Measurements from ENCODE around the gene DLGAP1.

DNA sequence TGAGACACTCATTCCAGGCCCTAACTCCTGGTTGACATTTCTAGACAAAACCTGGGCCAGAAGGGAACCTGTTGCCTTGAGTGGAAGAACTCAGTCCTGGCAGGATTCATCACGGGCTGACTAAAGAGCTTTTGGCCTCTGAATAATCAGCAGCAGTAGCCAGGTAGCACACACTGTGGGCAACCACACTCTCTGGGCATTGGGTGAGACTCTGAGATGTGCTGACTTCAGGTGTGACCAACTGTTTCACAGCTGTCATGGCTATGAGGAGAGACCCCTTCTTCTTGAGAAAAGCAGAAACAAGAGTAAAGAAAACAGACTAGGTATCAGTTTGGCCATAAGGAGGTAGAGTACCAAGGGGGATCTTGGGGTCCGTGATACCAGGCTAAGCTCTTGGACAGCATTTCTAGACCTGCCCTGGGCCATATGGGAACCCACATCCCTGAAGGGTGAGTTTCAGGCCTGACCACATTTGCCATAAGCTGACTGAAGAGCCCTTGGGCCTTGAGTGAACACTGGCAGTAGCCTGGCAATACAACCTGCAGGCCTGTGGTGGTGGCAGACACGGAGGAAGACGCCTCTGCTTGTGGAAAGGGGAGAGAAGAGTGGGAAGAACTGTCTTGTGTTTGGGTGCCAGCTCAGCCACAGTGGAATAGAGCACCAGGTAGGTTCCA, 230.9 kb downstream of the DLGAP1 start:
- TF ChIP-seq, protein P1, sequence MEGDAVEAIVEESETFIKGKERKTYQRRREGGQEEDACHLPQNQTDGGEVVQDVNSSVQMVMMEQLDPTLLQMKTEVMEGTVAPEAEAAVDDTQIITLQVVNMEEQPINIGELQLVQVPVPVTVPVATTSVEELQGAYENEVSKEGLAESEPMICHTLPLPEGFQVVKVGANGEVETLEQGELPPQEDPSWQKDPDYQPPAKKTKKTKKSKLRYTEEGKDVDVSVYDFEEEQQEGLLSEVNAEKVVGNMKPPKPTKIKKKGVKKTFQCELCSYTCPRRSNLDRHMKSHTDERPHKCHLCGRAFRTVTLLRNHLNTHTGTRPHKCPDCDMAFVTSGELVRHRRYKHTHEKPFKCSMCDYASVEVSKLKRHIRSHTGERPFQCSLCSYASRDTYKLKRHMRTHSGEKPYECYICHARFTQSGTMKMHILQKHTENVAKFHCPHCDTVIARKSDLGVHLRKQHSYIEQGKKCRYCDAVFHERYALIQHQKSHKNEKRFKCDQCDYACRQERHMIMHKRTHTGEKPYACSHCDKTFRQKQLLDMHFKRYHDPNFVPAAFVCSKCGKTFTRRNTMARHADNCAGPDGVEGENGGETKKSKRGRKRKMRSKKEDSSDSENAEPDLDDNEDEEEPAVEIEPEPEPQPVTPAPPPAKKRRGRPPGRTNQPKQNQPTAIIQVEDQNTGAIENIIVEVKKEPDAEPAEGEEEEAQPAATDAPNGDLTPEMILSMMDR (conservative IDR thresholded peaks at IDR 0.05; ENCODE audit: low read depth in 2 of 2): no peak
- TF ChIP-seq EZH2 (IDR thresholded peaks at IDR 0.05; ENCODE audit: low read depth, unreplicated experiment) (no peak), POLR2AphosphoS5 (IDR thresholded peaks at IDR 0.05; ENCODE audit: low read depth) (no peak), EZH2phosphoT487 (IDR thresholded peaks at IDR 0.05; ENCODE audit: unreplicated experiment) (no peak)

Data from GM23338 (cell line).